Astrocyte of the hippocampus (primary cell): Measurements from ENCODE around the gene LY6G6D.

Experiments
- DNase-seq: peaks from one replicate; pipeline ENCODE4 v3.0.0; 2011; ENCODE audit warnings: low read depth, low spot score

LY6G6D gene

GRCh38 chr6:31734821-31735406, 19.8 kb downstream of the LY6G6D start:
- peak; percentile 78 for DNase-seq

- DNase-seq: peak; percentile 92
These were observed 21.0 kb downstream of the LY6G6D start, which contains the start of gene CLIC1 for GRCh38 chr6:31736021-31736767. Gene CLIC1 (minus strand): TSS chr6:31736530. CDS start chr6:31736300, 230 bp downstream.

DNA sequence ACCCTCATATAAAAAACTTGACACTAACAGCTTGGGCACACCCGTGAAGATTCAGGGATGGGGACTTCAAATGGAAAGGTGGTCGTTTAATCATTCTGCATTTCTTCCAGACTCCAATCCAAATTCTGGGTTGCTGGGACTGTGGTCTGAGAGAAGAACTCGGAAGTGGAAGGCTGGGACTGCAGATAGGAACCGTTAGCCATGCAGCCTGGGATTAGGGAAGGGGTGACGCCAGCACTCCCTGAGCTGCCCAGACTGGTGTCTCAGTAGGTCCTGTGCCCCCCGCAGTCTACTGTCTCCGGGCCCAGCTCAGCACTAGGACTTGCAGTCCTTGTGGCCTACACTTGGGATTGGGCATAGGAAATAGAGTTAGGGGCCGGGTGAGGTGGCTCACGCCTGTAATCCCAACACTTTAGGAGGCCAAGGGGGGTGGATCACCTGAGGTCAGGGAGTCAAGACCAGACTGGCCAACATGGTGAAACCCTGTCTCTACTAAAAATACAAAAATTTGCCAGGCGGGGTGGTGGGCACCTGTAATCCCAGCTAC, 21.7 kb downstream of the LY6G6D start:
- DNase-seq: no peak

GRCh38 chr6:31737315-31737990, 22.3 kb downstream of the LY6G6D start:
- DNase-seq: no peak

GRCh38 chr6:31737991-31738979, 23.1 kb downstream of the LY6G6D start:
- peak; percentile 75 for DNase-seq

DNA sequence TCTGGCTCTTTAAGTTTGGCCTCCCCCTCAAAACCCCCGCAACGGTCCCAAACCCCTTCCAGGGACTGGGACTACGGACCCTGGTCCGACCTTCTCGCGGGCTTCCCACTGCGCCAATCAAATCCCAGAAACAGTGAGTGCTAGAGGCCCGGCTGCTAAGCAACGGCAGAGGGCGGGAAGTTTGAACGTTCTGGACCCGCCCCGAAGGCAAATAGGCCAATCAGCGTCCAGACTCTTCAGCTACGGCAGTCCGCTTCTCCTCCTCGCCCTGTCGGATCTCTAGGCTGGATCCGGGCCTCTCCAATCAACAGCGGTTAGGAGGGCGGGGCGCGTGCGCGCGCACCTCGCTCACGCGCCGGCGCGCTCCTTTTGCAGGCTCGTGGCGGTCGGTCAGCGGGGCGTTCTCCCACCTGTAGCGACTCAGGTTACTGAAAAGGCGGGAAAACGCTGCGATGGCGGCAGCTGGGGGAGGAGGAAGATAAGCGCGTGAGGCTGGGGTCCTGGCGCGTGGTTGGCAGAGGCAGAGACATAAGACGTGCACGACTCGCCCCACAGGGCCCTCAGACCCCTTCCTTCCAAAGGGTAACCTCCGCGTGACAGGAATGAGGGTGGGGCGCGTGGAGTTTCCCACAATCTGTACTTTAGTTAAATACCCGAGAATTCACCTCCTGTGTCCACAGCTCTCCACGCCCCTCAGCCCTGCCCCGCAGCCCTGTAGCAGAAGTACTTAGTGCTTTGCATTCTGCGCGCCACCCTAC, 24.7 kb downstream of the LY6G6D start, which contains the start of gene MSH5:
Gene MSH5, plus strand, starts transcription at position 367 of the 758 bp plus-strand sequence. CDS start 462 bp downstream, outside the sequence.
- DNase-seq: peak; percentile 100

GRCh38 chr6:31740397-31741223, 25.5 kb downstream of the LY6G6D start:
- no peak for DNase-seq

- no peak for DNase-seq
These were observed 26.7 kb downstream of the LY6G6D start for GRCh38 chr6:31741815-31742214.

GRCh38 chr6:31742894-31743293, 27.7 kb downstream of the LY6G6D start:
- no peak for DNase-seq

GRCh38 chr6:31744422-31744821, 29.3 kb downstream of the LY6G6D start:
- DNase-seq: no peak

DNA sequence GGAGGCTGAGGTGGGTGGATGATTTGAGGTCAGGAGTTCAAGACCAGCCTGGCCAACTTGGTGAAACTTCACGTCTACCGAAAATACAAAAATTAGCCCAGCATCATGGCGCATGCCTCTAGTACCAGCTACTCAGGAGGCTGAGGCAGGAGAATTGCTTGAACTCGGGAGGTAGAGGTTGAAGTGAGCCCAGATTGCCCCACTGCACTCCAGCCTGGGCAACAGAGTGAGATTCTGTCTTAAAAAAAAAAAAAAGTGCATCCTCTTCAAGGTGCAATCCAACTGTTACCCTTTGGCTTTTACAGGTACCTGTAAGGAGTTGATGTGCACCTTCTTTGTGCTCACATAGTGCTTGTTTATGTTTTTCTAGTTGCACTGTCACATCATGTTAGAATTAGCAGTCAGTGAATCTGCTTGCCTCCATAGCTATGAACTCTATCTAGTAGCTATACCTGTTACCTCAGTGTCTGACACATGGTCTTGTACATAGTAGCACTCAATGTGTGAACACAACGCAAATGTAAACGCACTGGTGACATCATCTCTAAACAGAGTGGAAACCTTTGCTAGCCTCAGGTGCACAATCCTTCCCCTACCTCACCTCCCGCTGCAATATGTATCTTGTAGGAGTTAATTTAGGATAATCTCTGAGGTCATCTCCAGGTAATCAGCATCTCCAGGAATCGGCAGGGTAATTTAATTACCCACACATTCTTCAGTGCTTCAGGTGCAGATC, 34.3 kb downstream of the LY6G6D start:
- DNase-seq: no peak

GRCh38 chr6:31750411-31751022, 35.4 kb downstream of the LY6G6D start:
- peak; percentile 43 for DNase-seq

- peak; percentile 65 for DNase-seq
These were observed 37.7 kb downstream of the LY6G6D start for GRCh38 chr6:31752739-31753319.

- DNase-seq: no peak
These were observed 43.1 kb downstream of the LY6G6D start for GRCh38 chr6:31758281-31758680.

- no peak for DNase-seq
These were observed 45.6 kb downstream of the LY6G6D start for GRCh38 chr6:31760790-31761189.

- no peak for DNase-seq
These were observed 46.2 kb downstream of the LY6G6D start for GRCh38 chr6:31761343-31761742.

DNA sequence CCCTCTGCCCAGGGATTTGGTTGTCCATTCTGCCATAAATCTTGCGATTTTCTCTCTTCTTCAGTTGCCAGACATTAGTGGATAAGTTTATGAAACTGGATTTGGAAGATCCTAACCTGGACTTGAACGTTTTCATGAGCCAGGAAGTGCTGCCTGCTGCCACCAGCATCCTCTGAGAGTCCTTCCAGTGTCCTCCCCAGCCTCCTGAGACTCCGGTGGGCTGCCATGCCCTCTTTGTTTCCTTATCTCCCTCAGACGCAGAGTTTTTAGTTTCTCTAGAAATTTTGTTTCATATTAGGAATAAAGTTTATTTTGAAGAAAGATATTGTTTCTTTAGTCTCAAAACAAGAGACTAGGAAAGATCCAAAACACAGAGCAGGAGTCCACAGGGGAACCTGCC, 47.2 kb downstream of the LY6G6D start, which contains the start of gene SAPCD1:
Gene SAPCD1, plus strand, starts transcription at position 301 of the 400 bp plus-strand sequence. CDS start 399 bp downstream, outside the sequence.
- DNase-seq: no peak
